ENCODE results near the gene IL6.

GRCh38 chr7:22729180-22729825 is 2.3 kb downstream of the IL6 start:
- TF ChIP-seq CTCF (IDR thresholded peaks at IDR 0.05 in 2 of 3, conservative IDR thresholded peaks at IDR 0.05 in 1 of 3; ENCODE audit: borderline replicate concordance in 1 of 3, insufficient read depth in 1 of 3, low read depth in 2 of 3, low read length in 2 of 3): no peak
- TF ChIP-seq SP1 (IDR thresholded peaks at IDR 0.05; ENCODE audit: low read depth): no peak
- no peak for TF ChIP-seq POLR2AphosphoS5 (IDR thresholded peaks at IDR 0.05; ENCODE audit: low read depth, low read length)
- no peak for TF ChIP-seq ATF3 (IDR thresholded peaks at IDR 0.05)
- TF ChIP-seq CEBPB (IDR thresholded peaks at IDR 0.05; ENCODE audit: low read depth): no peak
- TF ChIP-seq ELF1 (IDR thresholded peaks at IDR 0.05; ENCODE audit: borderline replicate concordance, low read depth): no peak
- no peak for TF ChIP-seq POLR2A (IDR thresholded peaks at IDR 0.05; ENCODE audit: borderline replicate concordance, extremely low read depth, insufficient read depth, insufficient read length)
- no peak for TF ChIP-seq MAX (IDR thresholded peaks at IDR 0.05)
- no peak for TF ChIP-seq EZH2phosphoT487 (IDR thresholded peaks at IDR 0.05; ENCODE audit: borderline replicate concordance)

All from HCT116 (cell line).